Thoracic aorta (tissue), 2 donors: ENCODE data around the gene RPRD2. TPM values are rescaled to one million over a fixed set of nuclear protein-coding genes. Genes with fewer than 3 reads are reported as not detected.

ENCODE experiments used
- ATAC-seq: fragments of 150-250 bp; one replicate; pipeline ENCODE4 v1.8.0; 2017; ENCODE audit warnings: low read depth; ENCODE audit not compliant: insufficient number of reproducible peaks, low FRiP score
- DNase-seq: peaks from one replicate; pipeline ENCODE4 v3.0.0-alpha.2; 2020; ENCODE audit warnings: low spot score
- H3K27ac ChIP-seq, 2 donors: fragments of 200-600 bp; sonication (generic); 1 replicate in 1 of 2; 2 replicates in 1 of 2; pipeline ENCODE4 v1.5.1; 2016; ENCODE audit warnings: mild to moderate bottlenecking in 2 of 2, moderate library complexity in 2 of 2
- H3K27me3 ChIP-seq: fragments of 200-600 bp; sonication (generic); replicated peaks from 2 replicates; pipeline ENCODE4 v1.6.0; 2016; ENCODE audit warnings: mild to moderate bottlenecking; ENCODE audit not compliant: insufficient read depth
- H3K36me3 ChIP-seq: fragments of 200-600 bp; sonication (generic); one replicate; pipeline ENCODE4 v1.5.1; 2016
- H3K4me1 ChIP-seq, 2 donors: fragments of 200-600 bp; sonication (generic); 1 replicate in 1 of 2; 2 replicates in 1 of 2; pipeline versions ENCODE4 v1.5.1 to v1.6.0; 2016; ENCODE audit warnings: low read depth in 2 of 2, mild to moderate bottlenecking in 1 of 2; ENCODE audit not compliant: control insufficient read depth in 1 of 2
- H3K4me3 ChIP-seq: fragments of 200-600 bp; sonication (generic); 2 replicates; pipeline ENCODE4 v1.5.1; 2016; ENCODE audit warnings: mild to moderate bottlenecking
- H3K9me3 ChIP-seq: fragments of 200-600 bp; sonication (generic); 2 replicates; pipeline ENCODE4 v1.5.1; 2016
- total RNA-seq, 2 donors: library from RNA; depleted of rRNA; stranded (reverse); fragments of >200 nt; gene quantifications; one replicate each; pipeline versions ENCODE4 v1.1.0 to v1.2.3, GENCODE V29; 2016
- TF ChIP-seq, protein P1 (sequence below): fragments of 200-600 bp; sonication (generic); IDR thresholded peaks from one replicate; pipeline ENCODE4 v1.5.1; 2019; ENCODE audit warnings: antibody characterized with exemption

The RPRD2 gene
- total RNA-seq, 2 donors from 2014 or later, result 19.5 to 28.4 TPM

DNA sequence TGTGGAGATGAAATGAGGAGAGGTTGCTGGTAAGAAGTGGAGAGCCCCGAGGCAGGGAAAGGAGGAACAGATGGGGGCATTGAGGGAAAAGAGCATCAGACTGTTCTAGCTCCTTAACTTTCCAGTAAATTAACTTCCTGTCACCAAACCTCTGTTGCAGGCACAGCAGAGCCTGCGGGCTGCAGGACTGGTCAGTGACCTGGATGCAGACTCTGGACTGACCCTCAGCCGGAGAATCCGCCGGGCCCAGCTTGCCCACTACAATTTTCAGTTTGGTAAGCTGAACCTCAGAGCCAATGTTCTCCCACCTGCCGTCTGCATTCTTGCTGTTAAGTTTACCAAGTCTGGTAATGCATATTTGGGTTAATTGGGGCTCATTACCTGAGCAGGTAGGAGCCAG, 141.5 kb downstream of the RPRD2 start:
- H3K4me3 ChIP-seq, result no peak overlapping the region
- no peaks in the 10 kb centered on the region for H3K27me3 ChIP-seq
- H3K9me3 ChIP-seq, result no peaks in the 10 kb centered on the region
- ATAC-seq, result no peak
- H3K36me3 ChIP-seq, result peaks cover 19% of the 10 kb centered on the region
- DNase-seq, result no peak
- TF ChIP-seq, protein P1, sequence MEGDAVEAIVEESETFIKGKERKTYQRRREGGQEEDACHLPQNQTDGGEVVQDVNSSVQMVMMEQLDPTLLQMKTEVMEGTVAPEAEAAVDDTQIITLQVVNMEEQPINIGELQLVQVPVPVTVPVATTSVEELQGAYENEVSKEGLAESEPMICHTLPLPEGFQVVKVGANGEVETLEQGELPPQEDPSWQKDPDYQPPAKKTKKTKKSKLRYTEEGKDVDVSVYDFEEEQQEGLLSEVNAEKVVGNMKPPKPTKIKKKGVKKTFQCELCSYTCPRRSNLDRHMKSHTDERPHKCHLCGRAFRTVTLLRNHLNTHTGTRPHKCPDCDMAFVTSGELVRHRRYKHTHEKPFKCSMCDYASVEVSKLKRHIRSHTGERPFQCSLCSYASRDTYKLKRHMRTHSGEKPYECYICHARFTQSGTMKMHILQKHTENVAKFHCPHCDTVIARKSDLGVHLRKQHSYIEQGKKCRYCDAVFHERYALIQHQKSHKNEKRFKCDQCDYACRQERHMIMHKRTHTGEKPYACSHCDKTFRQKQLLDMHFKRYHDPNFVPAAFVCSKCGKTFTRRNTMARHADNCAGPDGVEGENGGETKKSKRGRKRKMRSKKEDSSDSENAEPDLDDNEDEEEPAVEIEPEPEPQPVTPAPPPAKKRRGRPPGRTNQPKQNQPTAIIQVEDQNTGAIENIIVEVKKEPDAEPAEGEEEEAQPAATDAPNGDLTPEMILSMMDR, result no peak
- H3K4me1 ChIP-seq, result peaks cover 0 to 3% of the 10 kb centered on the region in 2 donors
- H3K27ac ChIP-seq, result no peak overlapping the region

DNA sequence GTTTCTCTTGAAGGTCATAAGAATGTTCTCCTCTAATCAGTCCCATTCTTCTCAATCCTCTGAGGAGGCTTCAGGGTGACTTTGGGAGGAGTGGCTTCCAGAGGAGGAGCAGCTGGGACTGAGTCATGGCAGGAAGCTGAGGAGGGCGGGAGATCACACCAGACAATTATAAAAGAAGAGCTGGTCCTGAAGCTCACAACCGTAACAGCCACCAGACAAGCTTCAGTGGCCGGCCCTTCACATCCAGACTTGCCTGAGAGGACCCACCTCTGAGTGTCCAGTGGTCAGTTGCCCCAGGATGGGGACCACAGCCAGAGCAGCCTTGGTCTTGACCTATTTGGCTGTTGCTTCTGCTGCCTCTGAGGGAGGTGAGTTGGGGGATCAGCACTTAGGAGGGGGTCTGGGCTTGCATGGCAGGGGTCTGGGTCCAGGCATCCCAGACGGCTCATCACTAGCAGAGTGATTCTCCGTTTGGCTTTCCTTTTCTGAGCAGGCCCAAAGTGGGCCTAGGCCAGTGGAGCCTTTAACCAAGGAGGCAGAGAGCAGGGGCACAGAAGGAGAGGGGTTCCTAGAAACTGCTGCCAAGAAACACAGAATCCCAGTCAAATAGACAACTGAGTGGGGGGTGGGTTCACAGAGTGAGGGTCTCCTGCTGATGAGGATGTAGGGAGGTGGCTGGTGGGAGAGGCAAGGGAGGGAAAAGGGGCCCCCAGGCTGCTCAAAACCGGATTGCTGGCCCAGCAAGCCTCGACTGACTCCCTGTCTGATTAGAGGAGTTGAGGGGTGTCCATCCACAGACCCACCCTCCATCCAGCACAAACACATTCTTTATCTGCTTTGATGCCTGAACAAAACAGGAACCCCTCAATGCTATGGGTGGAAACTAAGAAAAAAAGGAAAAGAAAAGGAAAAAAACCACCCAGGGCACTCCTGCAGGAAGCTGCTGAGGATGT, 144.2 kb downstream of the RPRD2 start, which contains the start of gene ECM1:
Gene ECM1, plus strand, starts transcription at position 198 of the 953 bp plus-strand sequence. Its CDS starts 101 bp downstream, at position 299.
- Histone ChIP-seq H3K27ac (peak within 1 kb of the TSS in 1 of 2 donors; percentile 71), H3K4me3 (peak within 1 kb of the TSS; percentile 60), H3K9me3 (no peaks in the 10 kb centered on the region), H3K36me3 (peaks cover 19% of the 10 kb centered on the region), H3K27me3 (no peaks in the 10 kb centered on the region), H3K4me1 (peaks cover 0 to 3% of the 10 kb centered on the region in 2 donors)
- peak; percentile 12 for DNase-seq
- no peak for ATAC-seq
- TF ChIP-seq, protein P1, result no peak

DNA sequence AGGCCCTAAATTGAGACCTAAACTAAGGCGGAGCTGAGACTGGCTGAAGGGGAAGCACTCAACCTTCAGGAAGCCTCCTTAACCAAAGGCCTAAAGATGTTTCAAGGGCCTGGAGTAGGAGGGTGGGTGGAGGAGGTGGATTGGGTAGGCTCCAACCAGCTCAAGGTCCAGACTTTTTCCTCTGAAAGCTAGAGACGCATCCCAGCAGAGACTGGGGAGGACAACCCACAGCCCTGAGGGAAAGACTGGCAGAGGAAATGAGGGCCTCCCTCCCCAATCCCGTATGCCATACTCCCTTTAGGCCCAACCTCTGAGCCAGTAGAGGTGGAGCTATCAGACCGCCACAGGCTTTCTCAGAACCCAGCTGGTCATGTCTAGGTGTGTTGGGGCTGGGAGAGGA, 145.0 kb downstream of the RPRD2 start:
- H3K27ac ChIP-seq, result no peak overlapping the region
- H3K36me3 ChIP-seq, result peaks cover 18% of the 10 kb centered on the region
- TF ChIP-seq, protein P1, result no peak
- H3K4me3 ChIP-seq, result no peak overlapping the region
- ATAC-seq (no peak), DNase-seq (no peak)
- H3K9me3 ChIP-seq, result no peaks in the 10 kb centered on the region
- H3K4me1 ChIP-seq, result peaks cover 0 to 3% of the 10 kb centered on the region in 2 donors
- no peaks in the 10 kb centered on the region for H3K27me3 ChIP-seq

DNA sequence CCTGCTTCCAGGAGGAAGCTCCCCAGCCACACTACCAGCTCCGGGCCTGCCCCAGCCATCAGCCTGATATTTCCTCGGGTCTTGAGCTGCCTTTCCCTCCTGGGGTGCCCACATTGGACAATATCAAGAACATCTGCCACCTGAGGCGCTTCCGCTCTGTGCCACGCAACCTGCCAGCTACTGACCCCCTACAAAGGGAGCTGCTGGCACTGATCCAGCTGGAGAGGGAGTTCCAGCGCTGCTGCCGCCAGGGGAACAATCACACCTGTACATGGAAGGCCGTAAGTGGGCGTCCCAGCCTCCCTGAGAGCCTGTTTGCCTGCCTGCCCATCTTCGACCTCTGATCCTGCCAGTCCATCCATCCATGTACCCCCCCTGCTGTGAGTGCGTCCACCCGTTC, 147.6 kb downstream of the RPRD2 start:
- TF ChIP-seq, protein P1, result no peak
- DNase-seq, result no peak

DNA sequence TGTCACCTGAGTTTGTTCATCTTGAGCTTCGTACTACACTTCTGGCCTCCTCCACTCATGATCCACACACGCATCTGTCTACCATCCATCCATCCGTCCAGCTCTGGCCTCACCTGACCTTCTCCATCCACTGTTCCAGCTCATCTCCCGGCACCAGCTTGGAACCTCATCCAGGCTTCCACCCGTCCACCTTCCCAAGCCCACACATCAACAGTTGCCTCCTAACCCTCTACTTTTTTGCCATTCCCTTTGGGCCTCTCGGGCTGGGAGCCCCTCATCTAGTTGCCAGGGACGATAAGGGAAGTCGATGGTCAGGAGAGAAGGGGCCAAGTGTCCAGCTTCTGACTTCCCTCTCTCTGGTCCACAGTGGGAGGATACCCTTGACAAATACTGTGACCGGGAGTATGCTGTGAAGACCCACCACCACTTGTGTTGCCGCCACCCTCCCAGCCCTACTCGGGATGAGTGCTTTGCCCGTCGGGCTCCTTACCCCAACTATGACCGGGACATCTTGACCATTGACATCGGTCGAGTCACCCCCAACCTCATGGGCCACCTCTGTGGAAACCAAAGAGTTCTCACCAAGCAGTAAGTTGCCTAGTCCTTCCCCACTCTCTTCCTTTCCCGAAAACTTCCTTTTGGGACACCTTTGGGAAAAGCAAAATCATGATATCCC, 148.2 kb downstream of the RPRD2 start:
- no peak for ATAC-seq
- Histone ChIP-seq H3K4me3 (no peak overlapping the region), H3K27ac (no peak overlapping the region), H3K36me3 (no peaks in the 10 kb centered on the region), H3K4me1 (peaks cover 7 to 15% of the 10 kb centered on the region in 2 donors), H3K27me3 (no peaks in the 10 kb centered on the region), H3K9me3 (no peaks in the 10 kb centered on the region)
- no peak for DNase-seq
- TF ChIP-seq, protein P1, result no peak

More for the DNA sequence above, 147.6 kb downstream of the RPRD2 start:
- Histone ChIP-seq H3K36me3 (peaks cover 5% of the 10 kb centered on the region), H3K9me3 (no peaks in the 10 kb centered on the region), H3K4me1 (peaks cover 7 to 14% of the 10 kb centered on the region in 2 donors), H3K27me3 (no peaks in the 10 kb centered on the region), H3K27ac (no peak overlapping the region), H3K4me3 (no peak overlapping the region)
- ATAC-seq, result no peak
